Stimulated activated CD8-positive, alpha-beta memory T cell treated with anti-CD3 and anti-CD28 coated beads, Interleukin-12 subunit alpha, Interleukin-12 subunit beta, amount 100 ng/mL, for 24 hours (primary cell): Measurements from ENCODE around the gene PLA2G4B.

ENCODE experiments used
- DNase-seq: peaks from one replicate; pipeline ENCODE4 v3.0.0-alpha.2; 2020; ENCODE audit errors: extremely low read depth

PLA2G4B gene

GRCh38 chr15:41885841-41886240 lies 47.2 kb downstream of the PLA2G4B start:
- no peak for DNase-seq

- no peak for DNase-seq
Observed at GRCh38 chr15:41886741-41887140, 48.1 kb downstream of the PLA2G4B start.

- no peak for DNase-seq
Observed at GRCh38 chr15:41887161-41887560, 48.5 kb downstream of the PLA2G4B start.

GRCh38 chr15:41887893-41888292 lies 49.2 kb downstream of the PLA2G4B start:
- no peak for DNase-seq

- DNase-seq = no peak
Observed at GRCh38 chr15:41888662-41889253, 50.1 kb downstream of the PLA2G4B start.

GRCh38 chr15:41890050-41890690 lies 51.5 kb downstream of the PLA2G4B start:
- no peak for DNase-seq

- no peak for DNase-seq
Observed at GRCh38 chr15:41891226-41891625, 52.6 kb downstream of the PLA2G4B start.

- no peak for DNase-seq
Observed at GRCh38 chr15:41891946-41892345, 53.3 kb downstream of the PLA2G4B start.

- no peak for DNase-seq
Observed at GRCh38 chr15:41892621-41893421, 54.2 kb downstream of the PLA2G4B start.

GRCh38 chr15:41893422-41894250 lies 55.0 kb downstream of the PLA2G4B start, which contains the start of gene SPTBN5:
Gene SPTBN5, minus strand, starts transcription at chr15:41894053. Its CDS starts 556 bp downstream, at chr15:41893497.
- no peak for DNase-seq

- no peak for DNase-seq
Observed at GRCh38 chr15:41894251-41894790, 55.7 kb downstream of the PLA2G4B start.

- DNase-seq = peak; percentile 47
Observed at GRCh38 chr15:41894791-41895463, 56.3 kb downstream of the PLA2G4B start.

- DNase-seq = no peak
Observed at GRCh38 chr15:41895491-41895890, 56.8 kb downstream of the PLA2G4B start.

GRCh38 chr15:41895957-41896356 lies 57.3 kb downstream of the PLA2G4B start:
- no peak for DNase-seq

- DNase-seq = no peak
Observed at GRCh38 chr15:41896566-41896965, 57.9 kb downstream of the PLA2G4B start.

- no peak for DNase-seq
Observed at GRCh38 chr15:41897363-41897799, 58.7 kb downstream of the PLA2G4B start.
